ENCODE measurements around the gene MAP2K5.

Gene MAP2K5

DNA sequence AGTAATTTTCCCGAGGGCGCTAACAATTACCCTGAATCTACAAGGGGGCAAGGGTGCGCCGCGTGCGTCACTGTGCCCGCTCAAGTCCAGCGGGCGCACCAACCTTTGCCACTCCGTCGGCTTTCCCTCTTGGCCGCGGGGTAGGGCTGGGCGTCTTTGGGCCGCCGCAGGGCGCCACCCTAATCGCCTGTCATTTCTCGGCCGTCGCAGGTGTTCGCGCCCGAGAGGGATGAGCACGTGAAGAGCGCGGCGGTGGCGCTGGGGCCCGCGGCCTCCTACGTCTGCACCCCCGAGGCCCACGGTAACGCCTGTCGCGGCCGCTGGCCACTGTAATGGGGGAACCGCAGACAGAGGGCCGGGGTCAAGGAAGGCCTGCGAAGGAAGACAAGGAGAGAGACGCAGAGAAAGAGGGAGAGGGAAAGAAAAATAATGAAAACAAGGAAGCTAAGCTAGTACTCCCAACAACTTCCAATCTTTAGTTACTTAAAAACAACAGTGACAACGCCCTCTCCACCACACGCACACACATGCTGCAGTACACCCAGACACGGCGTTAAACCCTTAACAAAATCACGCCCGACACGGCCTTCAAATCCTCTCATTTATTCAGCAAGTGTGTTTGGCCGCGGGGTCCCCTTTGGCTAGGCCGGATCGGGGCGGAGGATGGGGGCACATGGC, 286.6 kb downstream of the MAP2K5 start:
- no peak for DNase-seq

GRCh38 chr15:67829647-67830504, 287.4 kb downstream of the MAP2K5 start:
- DNase-seq = no peak

GRCh38 chr15:67831363-67831762, 288.9 kb downstream of the MAP2K5 start:
- no peak for DNase-seq

DNA sequence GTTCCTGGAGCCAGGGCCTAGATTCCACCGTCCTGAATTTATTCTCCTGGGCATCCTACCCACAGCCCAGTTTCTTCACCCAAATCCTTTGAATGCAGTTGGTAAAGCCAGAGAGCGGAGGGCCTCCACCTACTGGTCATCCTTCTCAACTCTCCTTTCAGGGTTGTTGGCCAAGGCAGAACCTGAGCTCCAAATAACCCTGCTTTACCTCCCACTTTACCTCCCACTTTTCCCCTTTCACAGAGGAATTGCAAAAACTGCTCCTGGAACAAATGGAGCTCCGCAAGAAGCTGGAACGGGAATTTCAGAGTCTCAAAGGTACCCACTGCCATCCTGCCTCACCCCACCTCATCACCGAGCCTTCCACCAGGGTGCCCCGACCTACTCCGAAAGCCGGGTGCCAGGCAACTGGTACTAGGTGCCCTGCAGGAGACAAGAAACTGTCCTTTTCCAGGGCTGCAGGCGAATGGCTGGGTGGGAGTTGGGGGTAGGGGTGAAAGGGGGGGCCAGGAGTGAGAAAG, 289.6 kb downstream of the MAP2K5 start:
- peak; percentile 40 for DNase-seq

DNA sequence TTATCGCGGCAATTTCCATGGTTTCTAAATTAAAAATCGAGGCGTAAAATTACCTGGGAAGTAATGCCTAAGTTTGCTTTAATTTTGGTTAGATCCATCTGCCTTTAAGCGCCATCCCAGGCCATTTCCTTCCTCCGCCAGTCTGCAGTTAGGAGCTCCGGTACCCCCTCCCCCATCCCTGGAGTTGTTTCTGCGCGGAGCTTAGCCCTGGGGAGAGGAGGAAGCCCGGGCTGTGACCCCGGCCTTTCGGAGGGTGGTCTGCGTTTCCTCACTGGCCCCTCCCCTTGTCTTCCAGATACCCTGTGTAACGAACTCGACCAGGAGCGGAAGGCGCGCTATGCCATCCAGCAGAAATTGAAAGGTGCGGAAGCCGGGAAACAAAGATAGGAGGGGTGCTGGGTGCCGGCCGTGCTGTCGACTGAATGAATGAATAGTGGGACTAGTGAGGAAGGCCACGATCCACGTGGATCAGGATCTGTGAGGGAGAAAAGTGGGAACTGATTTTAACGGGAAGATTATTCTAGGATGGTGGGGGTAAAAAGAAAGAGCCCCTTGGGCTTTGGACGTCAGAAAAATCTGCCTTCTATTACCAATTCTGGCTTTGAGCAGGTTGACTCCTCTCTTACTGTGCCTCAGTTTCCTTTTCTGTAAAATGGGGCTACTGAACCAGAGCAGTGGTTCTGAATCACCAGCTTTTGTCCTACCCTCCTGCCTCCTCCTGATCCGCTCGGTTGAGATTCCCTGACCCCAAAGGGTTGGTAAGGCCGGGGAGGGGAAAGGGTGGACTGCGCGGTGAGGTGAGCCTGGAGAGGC, 290.6 kb downstream of the MAP2K5 start:
- no peak for DNase-seq

DNA sequence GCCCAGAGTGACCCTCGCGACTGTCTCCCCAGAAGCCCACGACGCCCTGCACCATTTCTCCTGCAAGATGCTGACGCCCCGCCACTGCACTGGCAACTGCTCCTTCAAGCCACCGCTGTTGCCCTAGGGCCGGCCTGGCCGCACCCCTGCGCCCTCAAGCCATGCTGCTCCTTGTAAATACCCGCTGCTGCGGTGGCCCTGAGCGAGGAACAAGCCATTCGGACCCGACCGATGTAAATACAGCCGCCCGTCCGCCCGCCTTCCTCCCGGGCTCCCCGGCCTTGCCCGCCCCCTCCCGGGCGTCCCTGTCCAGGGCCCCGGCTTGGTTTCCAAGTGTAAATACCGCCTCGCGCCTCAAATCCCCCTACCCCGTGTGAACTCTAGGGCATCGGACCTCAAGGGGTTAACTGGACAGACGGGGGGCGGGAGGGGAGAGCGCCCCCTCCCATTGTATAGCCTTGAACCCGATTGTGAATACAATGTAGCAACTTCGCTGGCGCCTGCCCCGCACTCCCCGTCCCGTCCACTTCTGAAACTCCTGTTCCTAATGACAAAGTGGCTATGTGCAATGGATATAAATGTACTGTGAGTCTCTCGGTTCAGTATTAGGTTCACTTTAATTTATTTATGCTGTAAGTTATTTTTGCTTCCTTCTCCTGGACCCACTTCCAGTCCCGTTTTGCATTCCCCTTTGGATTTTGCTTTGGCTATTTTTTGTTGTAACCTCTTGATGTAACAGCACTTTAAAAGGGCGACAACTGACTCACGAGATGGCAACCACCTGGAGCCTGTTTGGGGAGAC, 291.4 kb downstream of the MAP2K5 start:
- DNase-seq = peak; percentile 34

DNA sequence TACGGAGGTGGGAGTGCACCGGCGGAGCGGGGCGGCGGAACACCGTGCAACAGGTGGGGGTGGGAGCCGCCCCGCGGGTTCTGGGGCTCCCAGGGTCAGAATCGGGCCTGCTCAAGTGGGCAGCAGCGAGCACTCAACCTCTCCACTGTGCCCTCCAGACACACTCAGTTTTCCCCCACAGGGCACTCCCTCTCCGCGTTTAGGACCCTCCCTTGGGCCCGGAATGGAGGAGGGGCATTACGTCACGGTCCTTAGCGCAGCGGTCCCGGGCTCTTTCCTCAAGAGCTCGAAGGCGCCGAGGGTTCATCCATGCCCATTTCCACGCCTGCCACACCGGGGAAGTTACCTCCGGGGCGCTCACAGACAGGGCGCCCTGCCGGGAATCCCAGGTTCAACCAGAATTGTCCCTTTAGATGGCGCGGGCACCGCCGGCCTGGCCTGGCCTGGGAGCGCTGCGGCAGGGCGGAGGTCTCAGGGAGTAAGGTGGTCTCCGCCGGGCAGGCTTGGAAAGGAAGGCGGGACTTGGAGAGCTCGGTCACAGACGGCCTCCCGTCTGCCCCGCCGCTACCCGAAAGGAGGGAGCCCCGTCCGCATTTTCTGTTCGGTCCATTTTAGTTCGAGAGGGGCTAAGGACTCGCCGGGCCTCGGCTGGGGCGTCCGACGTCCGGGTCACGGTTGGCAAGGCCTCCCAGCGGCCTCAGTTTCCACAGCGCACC, 292.2 kb downstream of the MAP2K5 start:
- DNase-seq = no peak

DNA sequence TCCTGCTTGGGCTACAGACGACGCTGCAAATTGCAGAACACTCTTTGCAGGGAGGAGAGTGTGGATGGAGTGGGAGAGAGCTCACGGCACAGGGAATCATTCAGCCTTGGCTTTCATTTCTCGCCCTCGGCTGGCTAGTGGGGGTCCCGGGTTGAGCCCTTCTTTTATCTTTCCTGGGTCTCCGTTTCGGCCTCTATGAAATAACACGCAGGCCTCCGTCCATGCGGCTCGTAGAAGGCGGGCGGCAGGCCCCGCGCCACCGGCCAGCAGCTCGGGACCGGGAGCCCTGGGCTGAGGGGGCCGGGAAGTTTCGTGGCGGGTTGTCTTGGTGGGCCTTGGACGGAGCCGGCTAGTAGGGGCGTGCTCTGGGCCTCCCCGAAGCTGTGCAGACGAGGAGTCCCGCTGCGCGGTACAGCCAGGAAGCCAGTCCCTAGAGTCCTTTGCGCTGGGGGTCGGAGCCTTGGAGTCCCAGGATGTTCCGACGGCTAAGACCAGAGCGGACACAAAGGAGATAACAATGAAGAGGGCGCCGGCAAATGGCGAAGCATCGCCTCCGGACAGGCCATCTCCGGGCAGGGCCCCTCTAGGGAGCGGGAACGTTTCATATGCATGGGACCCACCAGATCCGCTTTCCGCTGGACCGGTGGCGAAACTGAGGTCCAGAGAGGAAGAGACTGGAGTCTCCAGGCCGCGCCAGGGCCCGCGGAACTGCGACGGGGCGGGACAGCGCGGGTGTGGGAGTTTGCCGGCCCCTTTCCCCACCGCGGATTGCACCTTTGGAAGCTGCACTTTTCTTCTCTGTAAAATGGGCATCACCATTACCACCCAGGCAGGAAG, 293.0 kb downstream of the MAP2K5 start:
- DNase-seq = no peak

DNA sequence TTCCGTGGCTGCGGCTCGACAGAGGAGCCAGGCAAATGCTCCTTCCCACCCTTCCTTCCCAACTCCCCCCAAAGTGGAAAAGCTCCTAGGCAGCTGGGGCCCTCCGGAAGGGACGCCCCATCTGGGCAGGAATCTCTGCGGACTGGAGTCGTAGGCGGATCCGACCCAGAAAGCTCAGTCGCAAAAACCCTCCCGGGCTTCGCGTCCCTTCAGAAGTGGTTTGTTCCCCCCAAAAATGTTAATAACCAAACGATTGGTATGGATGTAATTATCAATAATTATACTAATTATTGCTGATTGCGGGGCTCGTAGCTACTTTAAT, 293.6 kb downstream of the MAP2K5 start:
- no peak for DNase-seq

DNA sequence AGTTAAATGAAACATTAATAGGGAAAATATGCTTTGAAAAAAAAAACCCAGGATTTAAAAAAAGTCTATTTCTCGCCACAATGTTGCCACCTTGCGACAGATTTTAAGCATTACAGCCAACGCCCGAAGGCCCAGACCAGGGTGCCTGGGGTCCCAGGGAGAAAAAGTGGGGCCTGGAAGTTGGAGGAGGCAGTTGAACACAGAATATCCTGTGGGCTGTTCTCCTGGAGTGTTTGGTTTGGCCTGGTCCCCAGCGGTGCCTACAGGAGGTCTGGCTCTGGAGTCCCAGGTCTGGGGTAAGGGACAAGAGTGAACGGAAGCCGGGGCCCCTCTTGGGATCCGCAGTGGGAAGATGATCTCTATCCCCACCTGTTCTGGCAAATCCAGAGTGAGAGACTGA, 294.0 kb downstream of the MAP2K5 start:
- no peak for DNase-seq

GRCh38 chr15:67836955-67837354, 294.5 kb downstream of the MAP2K5 start:
- no peak for DNase-seq

DNA sequence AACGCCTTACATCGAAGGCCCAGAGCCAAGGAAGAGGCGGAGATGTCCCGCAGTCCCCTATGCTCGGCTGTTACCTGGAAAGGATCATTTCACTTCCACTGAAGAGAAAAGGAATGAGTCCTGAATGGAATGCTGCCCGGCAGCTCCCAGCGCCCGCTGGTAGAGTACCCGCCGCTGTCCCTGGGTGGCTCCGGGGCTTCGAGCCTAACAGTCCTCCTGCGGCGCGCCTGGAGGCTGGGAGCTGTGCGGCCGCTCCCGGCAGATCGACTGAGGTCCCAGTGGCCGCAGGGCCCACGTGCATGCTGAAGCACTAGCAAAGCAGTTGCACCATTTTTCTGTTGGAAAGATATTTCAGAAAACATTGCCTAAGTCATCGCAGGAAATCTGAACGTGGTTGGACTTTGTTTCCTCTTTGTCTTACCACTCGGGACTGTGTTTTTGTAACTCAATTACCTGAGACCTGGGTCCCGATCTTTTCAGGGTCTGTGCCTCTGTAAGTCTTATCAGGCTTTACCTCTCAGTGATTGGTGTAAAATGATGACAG, 296.4 kb downstream of the MAP2K5 start:
- DNase-seq = peak; percentile 23

DNA sequence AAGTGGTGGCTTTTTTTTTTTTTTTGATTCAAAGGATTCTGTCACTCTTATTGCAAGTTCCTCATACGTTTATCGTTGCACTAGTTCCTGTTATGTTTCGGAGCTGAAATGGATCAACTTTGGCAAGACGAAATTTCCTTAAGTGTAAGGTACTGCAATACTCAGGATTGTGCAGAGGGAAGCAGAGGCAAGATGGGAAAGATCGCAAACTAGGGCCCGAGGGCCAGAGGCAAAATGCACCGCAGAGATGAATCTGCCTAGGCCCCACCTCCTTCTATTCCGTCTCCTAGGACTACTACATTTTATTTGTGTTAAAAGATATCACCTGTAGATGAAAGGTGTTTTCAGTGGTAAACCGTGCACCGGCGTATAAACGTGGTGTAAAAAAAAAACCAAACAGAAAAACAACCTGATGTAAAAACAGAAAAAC, 297.0 kb downstream of the MAP2K5 start:
- DNase-seq = peak; percentile 51

GRCh38 chr15:67839929-67840748, 297.6 kb downstream of the MAP2K5 start, which contains the start of gene RNU6-1:
Gene RNU6-1 (minus strand): TSS chr15:67840045.
- DNase-seq = peak; percentile 95

GRCh38 chr15:67840749-67841512, 298.4 kb downstream of the MAP2K5 start:
- DNase-seq = peak; percentile 17

DNA sequence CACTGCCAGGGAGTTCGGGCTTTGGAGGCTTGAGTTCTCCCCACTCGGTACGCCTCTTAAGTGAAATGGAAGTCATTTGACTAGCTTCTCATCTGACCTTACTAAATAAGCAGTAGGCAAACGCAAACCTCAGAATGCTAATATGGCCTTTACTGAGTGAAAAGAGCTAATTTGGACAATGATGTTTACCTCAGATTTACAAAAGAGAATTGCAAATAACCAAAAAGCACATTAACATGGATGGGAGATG, 298.9 kb downstream of the MAP2K5 start:
- DNase-seq = no peak

GRCh38 chr15:67843092-67843501, 300.6 kb downstream of the MAP2K5 start:
- DNase-seq = no peak

DNA sequence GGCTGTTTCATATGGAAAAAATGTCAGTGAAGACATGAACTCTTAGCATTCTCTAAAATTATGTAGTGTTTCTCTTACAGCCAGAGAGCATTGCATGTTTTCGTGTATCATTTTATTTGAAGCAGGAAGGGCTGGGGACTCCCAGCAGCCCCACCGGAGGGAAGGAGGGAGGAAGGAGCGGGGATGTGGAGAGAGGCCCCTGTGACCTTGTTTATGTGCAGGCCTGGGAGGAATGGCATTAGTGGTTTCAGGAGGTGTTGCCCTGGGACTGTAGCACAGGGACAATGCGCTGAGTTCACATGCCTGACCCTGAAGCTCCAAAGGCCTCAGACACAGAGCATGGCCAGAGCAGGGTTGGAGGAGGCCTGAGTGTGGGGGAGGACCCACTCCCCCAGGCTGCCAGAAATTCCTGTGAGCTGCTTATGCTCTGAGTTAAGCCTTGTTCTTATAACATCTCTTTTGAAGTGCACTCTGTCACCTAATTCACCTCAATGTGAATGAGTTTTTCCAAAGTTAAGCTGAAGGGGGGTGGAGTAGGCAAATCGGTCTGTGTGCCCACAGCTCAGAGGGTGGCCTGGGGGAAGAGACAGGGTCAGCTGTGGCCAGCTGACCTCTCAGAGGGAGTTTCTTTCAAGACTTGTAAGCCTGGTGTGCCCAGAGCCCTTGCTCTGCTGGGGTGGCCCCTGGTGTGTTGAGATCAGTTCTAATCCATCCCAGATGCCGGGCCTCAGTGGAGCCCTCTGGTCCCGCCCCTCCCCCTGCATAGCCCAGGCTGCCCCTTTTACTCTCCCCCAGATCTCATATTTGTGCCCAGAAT, 301.3 kb downstream of the MAP2K5 start:
- DNase-seq = no peak

Measured in HCEC 1CT (cell line).